ENCODE measurements around the gene POU6F2.

POU6F2 gene

GRCh38 chr7:39195967-39196366, 218.3 kb downstream of the POU6F2 start:
- no peak for ATAC-seq (ENCODE audit: low read depth)
- no peaks in the 10 kb centered on the region for H3K36me3 ChIP-seq (ENCODE audit: low read depth)
- no peaks in the 10 kb centered on the region for H3K4me1 ChIP-seq (ENCODE audit: insufficient read depth, poor library complexity, severe bottlenecking)
- no peak for DNase-seq (ENCODE audit: low spot score)
- H3K27ac ChIP-seq (ENCODE audit: poor library complexity, severe bottlenecking): no peak overlapping the region
- no peaks in the 10 kb centered on the region for H3K9me3 ChIP-seq (ENCODE audit: severe bottlenecking)
- no peak for TF ChIP-seq CTCF (IDR thresholded peaks at IDR 0.05; ENCODE audit: poor library complexity, severe bottlenecking)
- H3K27me3 ChIP-seq (ENCODE audit: insufficient read depth, poor library complexity, severe bottlenecking): no peaks in the 10 kb centered on the region
- no peak overlapping the region for H3K4me3 ChIP-seq (ENCODE audit: severe bottlenecking)

GRCh38 chr7:39197831-39198230, 220.1 kb downstream of the POU6F2 start:
- Histone ChIP-seq H3K4me1 (ENCODE audit: insufficient read depth, poor library complexity, severe bottlenecking) (no peaks in the 10 kb centered on the region), H3K36me3 (ENCODE audit: low read depth) (no peaks in the 10 kb centered on the region), H3K9me3 (ENCODE audit: severe bottlenecking) (no peaks in the 10 kb centered on the region), H3K27me3 (ENCODE audit: insufficient read depth, poor library complexity, severe bottlenecking) (no peaks in the 10 kb centered on the region), H3K27ac (ENCODE audit: poor library complexity, severe bottlenecking) (no peak overlapping the region), H3K4me3 (ENCODE audit: severe bottlenecking) (no peak overlapping the region)
- ATAC-seq (ENCODE audit: low read depth): no peak
- no peak for TF ChIP-seq CTCF (IDR thresholded peaks at IDR 0.05; ENCODE audit: poor library complexity, severe bottlenecking)
- no peak for DNase-seq (ENCODE audit: low spot score)

- no peak for DNase-seq (ENCODE audit: low spot score)
These were observed 220.8 kb downstream of the POU6F2 start for GRCh38 chr7:39198556-39198955.

GRCh38 chr7:39199006-39199405, 221.3 kb downstream of the POU6F2 start:
- ATAC-seq (ENCODE audit: low read depth) (no peak), DNase-seq (ENCODE audit: low spot score) (no peak)
- H3K9me3 ChIP-seq (ENCODE audit: severe bottlenecking): no peaks in the 10 kb centered on the region
- H3K27ac ChIP-seq (ENCODE audit: poor library complexity, severe bottlenecking): no peak overlapping the region
- no peak for TF ChIP-seq CTCF (IDR thresholded peaks at IDR 0.05; ENCODE audit: poor library complexity, severe bottlenecking)
- no peak overlapping the region for H3K4me3 ChIP-seq (ENCODE audit: severe bottlenecking)
- no peaks in the 10 kb centered on the region for H3K27me3 ChIP-seq (ENCODE audit: insufficient read depth, poor library complexity, severe bottlenecking)
- no peaks in the 10 kb centered on the region for H3K36me3 ChIP-seq (ENCODE audit: low read depth)
- H3K4me1 ChIP-seq (ENCODE audit: insufficient read depth, poor library complexity, severe bottlenecking): no peaks in the 10 kb centered on the region

More at GRCh38 chr7:39198556-39198955, 220.8 kb downstream of the POU6F2 start:
- no peak for TF ChIP-seq CTCF (IDR thresholded peaks at IDR 0.05; ENCODE audit: poor library complexity, severe bottlenecking)
- Histone ChIP-seq H3K9me3 (ENCODE audit: severe bottlenecking) (no peaks in the 10 kb centered on the region), H3K4me3 (ENCODE audit: severe bottlenecking) (no peak overlapping the region), H3K36me3 (ENCODE audit: low read depth) (no peaks in the 10 kb centered on the region), H3K27ac (ENCODE audit: poor library complexity, severe bottlenecking) (no peak overlapping the region), H3K27me3 (ENCODE audit: insufficient read depth, poor library complexity, severe bottlenecking) (no peaks in the 10 kb centered on the region), H3K4me1 (ENCODE audit: insufficient read depth, poor library complexity, severe bottlenecking) (no peaks in the 10 kb centered on the region)
- ATAC-seq (ENCODE audit: low read depth): no peak

DNA sequence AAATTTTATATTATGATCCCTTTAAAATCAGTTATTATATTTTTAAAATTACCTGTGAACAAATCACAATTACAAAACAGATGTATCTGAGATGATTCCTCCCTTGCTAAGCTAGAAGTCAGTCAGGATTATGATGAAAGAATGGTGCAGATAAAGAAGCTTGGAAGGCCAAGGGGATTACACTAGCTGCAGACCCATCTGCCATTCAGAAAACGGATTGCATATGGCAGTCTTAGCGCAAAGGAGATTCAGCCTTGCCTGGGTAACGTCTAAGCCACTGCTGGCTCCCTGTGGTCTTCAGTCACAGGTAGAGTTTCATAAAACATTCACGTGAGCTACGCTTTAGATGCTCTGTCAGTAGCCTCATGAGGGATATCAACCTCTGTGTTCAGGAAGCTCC, 222.2 kb downstream of the POU6F2 start:
- H3K9me3 ChIP-seq (ENCODE audit: severe bottlenecking): no peaks in the 10 kb centered on the region
- ATAC-seq (ENCODE audit: low read depth) (no peak), DNase-seq (ENCODE audit: low spot score) (no peak)
- H3K36me3 ChIP-seq (ENCODE audit: low read depth): no peaks in the 10 kb centered on the region
- H3K4me1 ChIP-seq (ENCODE audit: insufficient read depth, poor library complexity, severe bottlenecking): no peaks in the 10 kb centered on the region
- H3K4me3 ChIP-seq (ENCODE audit: severe bottlenecking): no peak overlapping the region
- no peak overlapping the region for H3K27ac ChIP-seq (ENCODE audit: poor library complexity, severe bottlenecking)
- H3K27me3 ChIP-seq (ENCODE audit: insufficient read depth, poor library complexity, severe bottlenecking): no peaks in the 10 kb centered on the region
- TF ChIP-seq CTCF (IDR thresholded peaks at IDR 0.05; ENCODE audit: poor library complexity, severe bottlenecking): no peak

All from RWPE2 (cell line).